ES-I3 (cell line): ENCODE measurements around the gene ZBTB16.
"Not testable (repeated sequence)": the region's sequence is repeated elsewhere in the genome, so short reads cannot be mapped to it uniquely, and the experiment has no call there.

ENCODE experiments used
- H3K36me3 ChIP-seq: 2 replicates; pipeline ENCODE4 v1.6.1; 2013; ENCODE audit warnings: mild to moderate bottlenecking, low read length, control low read depth, moderate library complexity; ENCODE audit not compliant: insufficient read depth
- H3K4me1 ChIP-seq: 2 replicates; pipeline ENCODE4 v1.6.1; 2013; ENCODE audit warnings: mild to moderate bottlenecking, control low read depth, low read length; ENCODE audit not compliant: insufficient read depth
- H3K9ac ChIP-seq: 2 replicates; pipeline ENCODE4 v1.6.1; 2013; ENCODE audit warnings: low read depth, mild to moderate bottlenecking, low read length, moderate library complexity
- H3K9me3 ChIP-seq: 2 replicates; pipeline ENCODE4 v1.6.1; 2013; ENCODE audit warnings: mild to moderate bottlenecking, low read length, moderate library complexity; ENCODE audit not compliant: control insufficient read depth, insufficient read depth

The ZBTB16 gene

DNA sequence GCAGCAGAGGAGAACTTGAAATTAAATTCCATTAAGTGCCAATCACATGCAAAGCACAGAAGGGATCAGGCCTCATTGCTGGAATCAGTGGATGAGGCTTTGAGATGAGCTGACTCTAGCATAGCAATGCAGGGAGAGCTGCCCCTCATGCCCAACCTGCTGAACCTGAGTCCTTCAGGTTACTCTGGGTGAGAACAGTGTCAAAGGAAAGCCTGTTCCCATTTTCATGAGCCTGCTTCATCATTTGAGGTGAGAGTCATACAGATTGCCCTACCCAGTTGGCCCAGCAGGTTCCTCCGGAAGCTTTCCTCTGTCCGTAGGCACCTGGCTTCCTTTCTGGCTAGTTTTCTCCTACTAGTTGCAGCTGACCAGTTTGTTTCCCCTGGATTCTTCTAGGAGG, 25.9 kb upstream of the ZBTB16 start:
- no peaks in the 10 kb centered on the region for H3K9me3 ChIP-seq
- no peaks in the 10 kb centered on the region for H3K4me1 ChIP-seq
- no peak overlapping the region for H3K9ac ChIP-seq
- H3K36me3 ChIP-seq, result no peaks in the 10 kb centered on the region

DNA sequence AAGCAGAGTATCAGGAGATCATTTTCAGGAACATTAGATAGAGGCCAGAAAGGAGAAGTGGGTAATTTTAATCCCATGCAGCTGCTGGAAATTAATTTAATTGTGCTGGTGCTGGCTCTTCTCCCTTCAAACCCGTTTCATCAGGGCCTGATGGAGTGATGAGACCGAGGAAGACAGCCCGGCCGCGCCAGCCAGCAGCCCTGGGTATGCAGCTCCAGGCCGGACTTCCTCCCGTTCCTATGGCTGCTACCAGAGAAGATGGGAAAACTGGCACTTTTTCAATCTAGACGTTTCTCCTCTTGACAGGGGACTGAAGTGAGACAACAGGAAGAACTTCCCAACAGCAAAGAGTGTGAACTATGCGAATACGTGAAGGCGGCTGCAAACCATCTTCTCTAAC, 24.6 kb upstream of the ZBTB16 start:
- H3K9me3 ChIP-seq, result no peaks in the 10 kb centered on the region
- H3K4me1 ChIP-seq, result no peaks in the 10 kb centered on the region
- no peak overlapping the region for H3K9ac ChIP-seq
- no peaks in the 10 kb centered on the region for H3K36me3 ChIP-seq

DNA sequence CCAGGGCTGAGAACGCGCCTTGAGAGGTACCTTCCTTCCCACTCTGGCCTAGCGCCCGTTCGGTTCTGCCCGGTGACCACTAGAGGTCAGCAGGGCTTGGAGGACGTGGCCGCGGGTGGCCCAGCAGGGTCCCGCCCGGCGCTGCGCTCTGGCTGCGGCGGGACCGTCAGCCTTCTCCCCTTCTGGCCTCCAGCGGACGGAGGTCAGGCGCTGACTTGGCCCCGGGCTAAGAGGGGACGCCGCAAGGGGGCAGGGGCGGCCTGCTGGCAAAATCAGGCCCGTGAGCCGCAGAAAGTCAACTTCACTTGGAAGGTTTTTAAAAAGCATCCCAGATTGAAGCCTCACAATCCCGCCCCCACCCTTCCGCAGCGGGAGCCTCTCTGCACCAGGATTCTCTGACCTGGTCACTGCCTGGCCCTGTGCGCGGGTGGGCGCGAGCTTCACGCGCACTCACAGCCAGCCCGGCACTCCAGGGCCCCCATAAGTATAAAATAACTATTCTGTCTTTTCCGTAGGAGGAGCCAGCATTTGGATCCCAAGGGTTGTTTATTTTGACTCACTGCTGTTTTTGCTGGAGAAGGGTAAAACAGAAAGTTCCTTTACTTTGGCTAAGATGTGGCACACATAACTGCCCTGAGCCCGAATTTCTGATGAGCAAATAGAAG, 23.2 kb upstream of the ZBTB16 start:
- no peaks in the 10 kb centered on the region for H3K4me1 ChIP-seq
- no peaks in the 10 kb centered on the region for H3K36me3 ChIP-seq
- peak overlapping the region; percentile 23; the same call in 1 of the 2 replicates for H3K9ac ChIP-seq
- H3K9me3 ChIP-seq, result no peaks in the 10 kb centered on the region

DNA sequence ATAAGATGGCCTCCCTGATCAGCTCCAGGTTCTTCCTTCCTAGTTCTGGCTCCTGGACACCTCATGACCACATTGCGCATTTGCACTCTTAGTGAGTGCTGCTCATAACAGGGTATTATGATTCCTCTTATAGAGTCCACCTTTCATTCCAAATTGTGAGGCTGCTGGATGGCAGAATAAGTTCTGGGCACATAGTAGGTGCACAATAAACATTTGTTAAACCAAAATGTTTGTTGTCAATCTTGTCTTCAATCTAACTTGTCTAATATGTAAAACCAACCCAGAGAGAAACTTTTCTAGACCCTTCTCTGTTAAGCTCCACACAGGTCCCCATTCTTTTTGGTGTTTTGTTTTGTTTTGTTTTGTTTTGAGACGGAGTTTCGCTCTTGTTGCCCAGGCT, 22.6 kb upstream of the ZBTB16 start:
- Histone ChIP-seq H3K4me1 (no peaks in the 10 kb centered on the region), H3K36me3 (no peaks in the 10 kb centered on the region), H3K9me3 (no peaks in the 10 kb centered on the region), H3K9ac (no peak overlapping the region)

DNA sequence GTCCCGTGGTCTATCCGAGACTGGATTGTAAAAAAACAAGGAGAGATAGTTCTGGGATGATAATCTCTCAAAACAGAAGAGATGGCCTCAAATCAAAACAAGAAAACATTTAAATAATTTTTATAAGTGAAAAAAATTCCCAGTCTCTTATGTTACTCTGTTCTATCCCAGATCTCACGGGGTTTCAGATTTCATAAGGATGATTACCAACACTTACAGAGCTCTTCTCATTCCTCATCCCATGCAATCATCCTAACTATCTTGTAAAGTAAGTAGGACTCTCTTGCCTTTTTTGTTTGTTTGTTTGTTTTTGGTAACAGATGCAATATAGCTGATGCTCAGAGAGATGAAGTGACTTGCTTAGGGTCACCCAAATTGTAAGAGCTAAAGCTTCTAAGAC, 20.0 kb upstream of the ZBTB16 start:
- Histone ChIP-seq H3K36me3 (no peaks in the 10 kb centered on the region), H3K9ac (no peak overlapping the region), H3K4me1 (no peaks in the 10 kb centered on the region)

DNA sequence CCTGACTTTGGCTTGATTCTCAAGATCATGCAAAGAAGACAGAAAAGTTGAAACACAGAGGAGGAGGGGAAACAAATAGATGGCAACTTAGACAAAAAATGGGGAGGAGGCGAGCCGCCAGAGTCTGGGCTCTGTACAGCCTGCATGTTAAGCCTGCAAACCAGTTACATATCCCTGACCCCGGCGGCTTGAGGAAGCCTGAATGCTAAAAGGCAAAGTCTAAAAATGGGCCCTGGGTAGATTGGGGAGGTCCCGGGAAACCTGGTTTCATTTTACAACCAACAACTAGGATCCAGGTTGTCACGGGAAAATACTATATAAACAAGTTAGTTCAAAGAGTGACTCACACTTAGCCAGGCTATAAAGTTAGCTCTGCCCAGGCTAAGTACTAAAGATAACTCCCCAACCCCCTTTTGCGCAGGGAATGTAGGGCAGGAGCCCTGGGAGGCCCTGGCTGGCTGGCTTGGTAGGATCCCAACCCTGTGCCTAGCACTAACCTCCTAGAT, 18.8 kb upstream of the ZBTB16 start:
- Histone ChIP-seq H3K9me3 (no peaks in the 10 kb centered on the region), H3K36me3 (no peaks in the 10 kb centered on the region), H3K9ac (no peak overlapping the region), H3K4me1 (no peaks in the 10 kb centered on the region)

More for the DNA sequence above, 20.0 kb upstream of the ZBTB16 start:
- no peaks in the 10 kb centered on the region for H3K9me3 ChIP-seq

DNA sequence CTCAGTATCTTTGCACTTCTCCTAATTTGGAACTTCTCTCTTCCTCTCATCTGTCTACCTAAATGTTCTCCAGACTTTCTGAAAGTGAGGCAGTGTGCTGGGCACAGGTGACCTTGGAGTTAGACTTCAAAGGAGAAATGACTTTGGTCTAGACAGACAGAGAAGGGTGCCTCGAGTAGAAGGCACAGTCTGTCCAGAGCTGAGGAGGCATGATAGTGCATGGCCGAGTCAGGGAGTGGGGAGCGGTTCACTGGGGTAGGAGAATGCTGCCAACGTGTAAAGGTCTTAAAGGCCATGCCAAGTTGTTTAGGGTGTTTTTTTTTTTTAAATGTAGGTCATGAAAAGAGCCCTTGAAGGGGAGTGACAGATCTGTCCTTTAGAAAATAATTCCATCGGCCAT, 17.3 kb upstream of the ZBTB16 start:
- Histone ChIP-seq H3K9ac (no peak overlapping the region), H3K9me3 (no peaks in the 10 kb centered on the region), H3K4me1 (no peaks in the 10 kb centered on the region), H3K36me3 (no peaks in the 10 kb centered on the region)

DNA sequence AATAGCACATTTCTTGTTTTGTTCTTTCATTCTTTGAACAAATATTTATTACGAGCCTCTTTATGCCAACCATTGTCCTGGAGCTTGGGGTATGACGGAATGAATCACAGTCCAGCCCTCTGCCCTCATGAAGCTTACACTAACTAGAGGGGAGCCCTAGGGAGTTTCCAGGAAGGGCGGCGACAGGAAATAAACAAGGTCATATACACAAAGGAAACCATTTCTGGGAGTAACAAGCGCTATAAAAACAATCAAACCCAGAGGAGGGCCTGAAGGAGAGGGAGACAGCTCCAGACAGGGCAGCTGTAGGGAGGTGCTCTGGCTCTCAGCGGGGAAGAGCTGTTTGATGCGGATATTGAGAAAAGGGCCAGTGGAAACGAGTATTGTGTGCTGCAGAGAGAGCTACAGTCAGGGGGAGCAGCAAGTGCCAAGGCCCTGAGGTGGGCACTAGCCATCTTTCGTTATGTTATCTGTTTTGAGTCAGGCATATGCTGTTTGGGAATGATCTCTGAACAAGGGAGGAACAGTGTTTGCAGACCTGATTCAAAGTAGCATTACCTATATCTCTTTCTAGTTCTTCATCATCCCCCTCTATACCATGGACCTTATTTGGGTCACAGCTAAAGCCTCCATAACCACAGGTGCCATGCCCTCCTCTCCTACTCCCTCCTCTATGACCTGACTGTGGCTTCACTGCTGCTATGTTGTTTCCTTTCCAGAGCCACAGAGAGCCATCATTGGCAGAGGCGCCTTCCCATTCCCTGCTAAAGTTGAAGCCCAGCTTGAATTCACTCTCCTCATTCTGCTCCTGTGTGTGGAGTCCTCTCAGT, 15.3 kb upstream of the ZBTB16 start:
- Histone ChIP-seq H3K9me3 (no peaks in the 10 kb centered on the region), H3K9ac (no peak overlapping the region), H3K36me3 (no peaks in the 10 kb centered on the region), H3K4me1 (peaks cover 2% of the 10 kb centered on the region; the same call in 1 of the 2 replicates)

DNA sequence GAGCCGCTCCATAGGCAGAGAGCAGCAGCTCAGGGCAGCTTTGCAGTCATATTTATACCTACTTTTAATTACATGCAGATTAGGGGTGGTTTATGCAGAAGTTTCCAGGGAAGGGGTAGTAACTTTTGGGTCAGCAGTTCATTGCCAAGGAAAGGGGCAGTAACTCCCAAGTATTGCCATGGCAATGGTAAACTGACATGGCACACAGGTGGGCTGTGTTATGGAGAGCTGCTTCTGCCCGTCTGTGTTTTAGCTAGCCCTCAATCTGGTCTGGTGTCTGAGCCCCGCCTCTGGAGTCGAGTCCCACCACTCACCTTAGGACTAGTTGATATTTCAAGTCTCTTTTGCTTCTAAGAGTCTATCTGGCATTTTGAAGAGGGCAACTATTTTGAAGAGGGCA, 12.2 kb upstream of the ZBTB16 start:
- Histone ChIP-seq H3K9ac (no peak overlapping the region), H3K4me1 (peaks cover 6% of the 10 kb centered on the region; the same call in 1 of the 2 replicates), H3K36me3 (no peaks in the 10 kb centered on the region)

DNA sequence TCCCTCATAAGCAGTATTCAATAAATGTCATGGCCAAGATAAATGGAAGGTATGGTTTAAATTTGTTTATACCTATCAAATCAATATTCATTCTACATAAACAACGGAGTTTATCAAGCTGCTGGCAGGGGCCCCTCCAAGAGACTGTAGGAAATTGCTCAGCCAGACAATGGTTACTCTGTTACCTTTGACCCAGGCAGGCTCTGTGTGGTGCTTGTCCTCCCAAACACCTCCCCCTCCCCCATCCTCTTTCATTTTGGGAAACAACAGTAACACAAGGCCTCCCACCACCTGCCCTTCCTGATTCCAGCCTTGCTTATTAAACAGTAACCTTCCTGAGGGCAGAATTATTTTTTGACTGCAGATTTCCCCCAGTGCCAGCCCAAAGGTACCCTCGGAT, 10.5 kb upstream of the ZBTB16 start:
- Histone ChIP-seq H3K9ac (no peak overlapping the region), H3K36me3 (no peaks in the 10 kb centered on the region), H3K4me1 (peaks cover 6% of the 10 kb centered on the region; the same call in 1 of the 2 replicates), H3K9me3 (no peaks in the 10 kb centered on the region)

More for the DNA sequence above, 12.2 kb upstream of the ZBTB16 start:
- no peaks in the 10 kb centered on the region for H3K9me3 ChIP-seq

DNA sequence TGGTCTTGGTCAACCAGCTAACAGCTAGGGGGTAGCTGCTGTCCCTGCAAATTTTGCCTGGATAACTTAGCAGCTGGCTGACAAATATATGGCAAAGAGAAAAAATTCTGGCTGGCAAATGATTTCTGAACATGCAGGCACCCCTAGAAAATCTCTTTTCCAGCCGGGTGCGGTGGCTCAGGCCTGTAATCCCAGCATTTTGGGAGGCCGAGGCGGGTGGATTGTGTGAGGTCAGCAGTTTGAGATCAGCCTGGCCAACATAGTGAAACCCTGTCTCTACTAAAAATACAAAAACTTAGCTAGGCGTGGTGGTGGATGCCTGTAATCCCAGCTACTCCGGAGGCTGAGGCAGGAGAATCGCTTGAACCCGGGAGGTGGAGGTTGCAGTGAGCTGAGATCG, 9.7 kb upstream of the ZBTB16 start:
- not testable (repeated sequence) for H3K9me3 ChIP-seq, H3K36me3 ChIP-seq, H3K4me1 ChIP-seq

DNA sequence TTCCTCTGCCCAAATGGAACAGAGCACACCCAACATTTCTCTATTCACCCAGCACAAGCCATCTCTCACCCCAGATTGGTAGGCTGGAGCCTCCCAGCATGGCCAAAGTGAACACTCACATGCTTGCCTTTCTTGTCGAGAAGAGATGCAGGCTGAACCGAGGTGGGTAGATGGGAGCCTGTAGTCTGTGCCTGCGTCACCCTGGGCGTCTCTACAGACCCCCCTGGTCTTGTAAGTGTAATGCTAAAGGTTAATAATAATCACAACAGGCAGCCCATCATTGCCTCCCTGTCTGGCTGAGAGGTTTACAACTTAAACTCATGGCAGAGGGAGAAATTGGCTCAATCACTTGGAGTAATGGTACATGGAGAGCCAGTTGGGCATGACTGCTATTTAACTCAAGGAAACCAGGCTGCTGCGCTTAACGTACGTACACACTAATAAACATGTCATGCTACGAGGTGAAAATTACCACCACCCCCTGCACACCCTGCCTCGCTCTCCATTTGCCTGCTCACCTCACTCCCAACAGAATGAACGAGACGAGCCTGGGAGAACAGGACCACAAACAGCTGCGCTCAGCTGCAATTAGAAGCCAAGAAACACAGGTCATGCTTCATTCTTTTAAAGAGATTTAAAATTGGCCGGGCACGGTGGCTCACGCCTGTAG, 9.1 kb upstream of the ZBTB16 start:
- Histone ChIP-seq H3K4me1 (peaks cover 6% of the 10 kb centered on the region; the same call in 1 of the 2 replicates), H3K36me3 (no peaks in the 10 kb centered on the region), H3K9me3 (no peaks in the 10 kb centered on the region), H3K9ac (no peak overlapping the region)

More for the DNA sequence above, 9.7 kb upstream of the ZBTB16 start:
- H3K9ac ChIP-seq, result not testable (repeated sequence)

DNA sequence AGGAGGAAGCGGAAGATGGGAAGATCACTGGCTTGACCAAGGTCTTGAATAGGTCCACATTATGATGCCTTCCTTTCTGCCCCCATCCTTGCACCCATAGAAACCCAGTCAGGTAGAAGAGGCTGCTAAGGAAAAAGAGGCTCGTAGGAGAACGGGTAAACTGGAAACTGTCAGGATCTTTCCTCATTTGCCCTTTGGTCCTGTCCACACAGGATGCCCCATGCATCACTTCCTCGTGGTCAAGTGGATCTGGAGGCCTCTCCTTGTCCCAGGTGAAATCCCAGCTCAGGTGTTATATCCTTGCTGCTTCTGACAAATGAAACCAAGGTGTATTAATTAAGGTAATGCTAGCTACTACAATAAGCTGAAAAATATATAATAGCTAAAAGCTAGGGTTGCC, 8.0 kb upstream of the ZBTB16 start:
- no peak overlapping the region for H3K9ac ChIP-seq
- peaks cover 6% of the 10 kb centered on the region; the same call in 1 of the 2 replicates for H3K4me1 ChIP-seq
- no peaks in the 10 kb centered on the region for H3K9me3 ChIP-seq
- no peaks in the 10 kb centered on the region for H3K36me3 ChIP-seq

DNA sequence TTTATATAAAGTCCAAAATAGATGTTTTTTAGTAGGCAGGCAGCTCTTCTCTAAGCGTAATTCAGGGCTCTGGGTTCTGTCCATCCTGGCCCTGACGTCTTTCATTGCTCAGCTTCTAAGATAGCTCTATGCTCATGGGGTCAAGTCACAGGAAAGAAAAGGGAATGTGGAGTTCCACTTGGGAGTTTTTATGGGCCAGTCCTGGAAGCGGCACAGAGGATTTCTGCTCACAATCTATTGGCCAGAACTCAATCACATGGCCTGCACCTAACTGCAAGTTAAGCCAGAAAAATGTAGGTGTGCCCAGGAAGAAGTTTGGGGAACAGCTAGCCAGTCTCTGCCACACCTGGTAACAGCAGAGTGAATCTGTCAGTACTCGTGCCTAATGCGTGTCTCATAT, 7.4 kb upstream of the ZBTB16 start:
- Histone ChIP-seq H3K9me3 (no peaks in the 10 kb centered on the region), H3K9ac (no peak overlapping the region), H3K4me1 (peaks cover 6% of the 10 kb centered on the region; the same call in 1 of the 2 replicates), H3K36me3 (no peaks in the 10 kb centered on the region)
